MG63 (cell line): ENCODE data around the gene CELSR3. TPM values are rescaled to one million over a fixed set of nuclear protein-coding genes. Genes with fewer than 3 reads are reported as not detected.

Source experiments
- DNase-seq: peaks from one replicate; pipeline ENCODE4 v3.0.0-alpha.2; 2020
- H3K27me3 ChIP-seq: fragments of 250-450 bp; sonication (Bioruptor Pico); 2 replicates; pipeline ENCODE4 v1.5.1; 2020; ENCODE audit warnings: mild to moderate bottlenecking, moderate library complexity
- H3K36me3 ChIP-seq: fragments of 250-450 bp; sonication (Bioruptor Pico); 2 replicates; pipeline ENCODE4 v1.5.1; 2020; ENCODE audit warnings: mild to moderate bottlenecking, moderate library complexity
- H3K4me3 ChIP-seq: fragments of 250-450 bp; sonication (Bioruptor Pico); 2 replicates; pipeline ENCODE4 v1.5.1; 2020; ENCODE audit warnings: mild to moderate bottlenecking, moderate library complexity
- H3K9me3 ChIP-seq: fragments of 250-450 bp; sonication (Bioruptor Pico); 2 replicates; pipeline ENCODE4 v1.5.1; 2020; ENCODE audit warnings: mild to moderate bottlenecking, moderate library complexity
- total RNA-seq: library from RNA; depleted of rRNA; stranded (reverse); fragments of >200 nt; shearing (Covaris generic); gene quantifications from 2 replicates; pipeline ENCODE4 v1.2.3, GENCODE V29; 2014; ENCODE audit warnings: low replicate concordance

The CELSR3 gene
- total RNA-seq, 1 experiment from 2014 or later = 0.16 TPM

DNA sequence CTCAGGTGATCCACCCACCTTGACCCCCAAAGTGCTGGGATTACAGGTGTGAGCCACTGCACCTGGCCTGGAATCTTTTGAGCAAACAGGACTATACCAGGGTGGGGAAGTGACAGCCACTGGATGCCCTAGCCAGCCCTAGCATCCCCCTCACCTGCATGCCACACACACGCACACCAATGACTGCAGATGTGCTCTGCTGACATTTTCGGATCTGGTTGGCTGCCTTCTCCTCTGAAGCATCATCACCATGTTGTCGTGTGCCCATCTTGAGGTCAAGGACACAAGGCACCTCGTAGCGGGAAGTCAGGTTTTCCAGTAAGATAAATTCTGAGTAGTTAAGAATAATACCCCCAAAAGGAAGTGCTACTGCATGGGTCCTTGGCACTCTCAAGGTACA, 26.7 kb upstream of the CELSR3 start:
- no peaks in the 10 kb centered on the region for H3K27me3 ChIP-seq
- DNase-seq = no peak
- H3K36me3 ChIP-seq = peaks cover 19% of the 10 kb centered on the region
- no peaks in the 10 kb centered on the region for H3K9me3 ChIP-seq
- no peak overlapping the region for H3K4me3 ChIP-seq

DNA sequence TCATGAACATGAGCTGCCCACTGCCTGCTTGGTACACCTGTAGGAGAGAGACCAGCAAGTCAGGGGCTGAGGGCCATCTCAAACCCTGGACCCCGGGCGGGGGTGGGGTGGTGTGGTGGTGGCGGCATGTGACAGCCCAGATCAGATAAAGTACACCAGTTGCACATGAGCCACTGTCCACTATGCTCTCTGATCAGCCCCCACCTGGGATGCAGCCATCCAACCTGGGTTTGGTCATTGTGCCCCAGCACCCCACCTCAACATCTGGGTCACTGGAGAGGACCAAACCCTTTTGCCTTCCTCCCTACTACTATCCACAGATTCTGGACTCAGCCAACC, 26.0 kb upstream of the CELSR3 start:
- DNase-seq = no peak
- H3K36me3 ChIP-seq = peaks cover 13% of the 10 kb centered on the region
- H3K27me3 ChIP-seq = no peaks in the 10 kb centered on the region
- no peaks in the 10 kb centered on the region for H3K9me3 ChIP-seq
- no peak overlapping the region for H3K4me3 ChIP-seq

- peaks cover 13% of the 10 kb centered on the region for H3K36me3 ChIP-seq
- no peak for DNase-seq
These were observed 25.5 kb upstream of the CELSR3 start for GRCh38 chr3:48688032-48688736.

DNA sequence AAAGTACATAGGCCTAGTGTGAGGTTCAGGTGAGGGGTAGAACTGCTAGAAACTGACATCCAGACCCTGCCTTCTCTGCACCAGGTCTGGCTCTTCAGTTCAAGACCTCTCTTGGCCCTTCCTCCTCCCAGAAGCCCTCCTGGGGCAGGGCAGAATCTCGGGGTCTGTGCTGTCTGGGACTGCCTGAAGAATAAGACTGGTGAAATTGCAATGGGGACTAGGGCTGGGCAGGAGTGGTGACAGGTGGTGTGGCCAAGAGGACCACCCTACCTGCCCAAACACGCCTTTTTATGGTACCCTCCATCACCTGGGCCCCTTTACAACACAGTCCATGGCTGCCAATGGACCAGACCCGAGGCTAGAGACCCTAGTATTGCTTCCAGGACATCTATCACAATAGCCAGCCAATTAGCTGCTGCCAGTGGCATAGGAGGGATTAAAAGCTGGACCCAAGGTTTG, 24.6 kb upstream of the CELSR3 start:
- no peaks in the 10 kb centered on the region for H3K9me3 ChIP-seq
- H3K36me3 ChIP-seq = peaks cover 7% of the 10 kb centered on the region
- no peak overlapping the region for H3K4me3 ChIP-seq
- DNase-seq = no peak
- no peaks in the 10 kb centered on the region for H3K27me3 ChIP-seq

More at GRCh38 chr3:48688032-48688736, 25.5 kb upstream of the CELSR3 start:
- H3K27me3 ChIP-seq = no peaks in the 10 kb centered on the region
- no peaks in the 10 kb centered on the region for H3K9me3 ChIP-seq
- no peak overlapping the region for H3K4me3 ChIP-seq

- H3K27me3 ChIP-seq = no peaks in the 10 kb centered on the region
- DNase-seq = no peak
- H3K9me3 ChIP-seq = no peaks in the 10 kb centered on the region
- peaks cover 7% of the 10 kb centered on the region for H3K36me3 ChIP-seq
- H3K4me3 ChIP-seq = no peak overlapping the region
These were observed 24.0 kb upstream of the CELSR3 start for GRCh38 chr3:48686538-48687219.

GRCh38 chr3:48685603-48686511, 23.2 kb upstream of the CELSR3 start, which contains the start of gene NCKIPSD:
NCKIPSD (minus strand) TSS chr3:48685915; CDS start chr3:48685807, 108 bp downstream.
- H3K27me3 ChIP-seq = no peaks in the 10 kb centered on the region
- peak within 1 kb of the TSS; percentile 72 for H3K4me3 ChIP-seq
- H3K36me3 ChIP-seq = peaks cover 5% of the 10 kb centered on the region
- peak; percentile 69 for DNase-seq
- no peaks in the 10 kb centered on the region for H3K9me3 ChIP-seq

DNA sequence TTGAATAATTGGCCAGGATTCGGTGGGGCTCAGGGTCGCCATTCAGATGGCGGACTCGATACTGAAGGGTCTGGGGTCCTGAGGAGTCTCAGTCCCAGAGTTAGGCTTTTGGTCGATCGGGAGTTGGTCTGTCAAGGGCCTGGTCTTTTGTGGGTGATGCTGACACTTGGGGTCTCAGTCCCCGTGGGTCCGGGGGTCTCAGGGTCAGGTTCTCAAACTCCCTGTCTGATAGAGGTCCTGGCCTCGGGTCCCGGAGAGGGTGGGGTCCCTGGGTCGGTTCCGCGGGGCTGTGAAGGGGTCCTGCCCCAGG, 22.6 kb upstream of the CELSR3 start:
- H3K27me3 ChIP-seq = no peaks in the 10 kb centered on the region
- peak overlapping the region; percentile 72 for H3K4me3 ChIP-seq
- no peaks in the 10 kb centered on the region for H3K9me3 ChIP-seq
- H3K36me3 ChIP-seq = peaks cover 5% of the 10 kb centered on the region
- DNase-seq = no peak

- H3K9me3 ChIP-seq = no peaks in the 10 kb centered on the region
- no peaks in the 10 kb centered on the region for H3K27me3 ChIP-seq
- no peak for DNase-seq
- H3K36me3 ChIP-seq = peaks cover 3% of the 10 kb centered on the region
- H3K4me3 ChIP-seq = no peak overlapping the region
These were observed 21.9 kb upstream of the CELSR3 start for GRCh38 chr3:48684480-48685143.

GRCh38 chr3:48684054-48684349, 21.3 kb upstream of the CELSR3 start:
- Histone ChIP-seq H3K36me3 (peaks cover 3% of the 10 kb centered on the region; the same call in 1 of the 2 replicates), H3K27me3 (no peaks in the 10 kb centered on the region), H3K9me3 (no peaks in the 10 kb centered on the region), H3K4me3 (no peak overlapping the region)
- no peak for DNase-seq

GRCh38 chr3:48682786-48683185, 20.1 kb upstream of the CELSR3 start:
- Histone ChIP-seq H3K36me3 (peaks cover 3% of the 10 kb centered on the region; the same call in 1 of the 2 replicates), H3K9me3 (no peaks in the 10 kb centered on the region), H3K27me3 (no peaks in the 10 kb centered on the region), H3K4me3 (no peak overlapping the region)
- no peak for DNase-seq

- Histone ChIP-seq H3K4me3 (no peak overlapping the region), H3K36me3 (no peaks in the 10 kb centered on the region), H3K9me3 (no peaks in the 10 kb centered on the region), H3K27me3 (no peaks in the 10 kb centered on the region)
- no peak for DNase-seq
These were observed 19.4 kb upstream of the CELSR3 start for GRCh38 chr3:48681974-48682610.

- no peaks in the 10 kb centered on the region for H3K36me3 ChIP-seq
- H3K4me3 ChIP-seq = no peak overlapping the region
- no peak for DNase-seq
- H3K9me3 ChIP-seq = no peaks in the 10 kb centered on the region
- H3K27me3 ChIP-seq = no peaks in the 10 kb centered on the region
These were observed 18.8 kb upstream of the CELSR3 start for GRCh38 chr3:48681541-48681880.

DNA sequence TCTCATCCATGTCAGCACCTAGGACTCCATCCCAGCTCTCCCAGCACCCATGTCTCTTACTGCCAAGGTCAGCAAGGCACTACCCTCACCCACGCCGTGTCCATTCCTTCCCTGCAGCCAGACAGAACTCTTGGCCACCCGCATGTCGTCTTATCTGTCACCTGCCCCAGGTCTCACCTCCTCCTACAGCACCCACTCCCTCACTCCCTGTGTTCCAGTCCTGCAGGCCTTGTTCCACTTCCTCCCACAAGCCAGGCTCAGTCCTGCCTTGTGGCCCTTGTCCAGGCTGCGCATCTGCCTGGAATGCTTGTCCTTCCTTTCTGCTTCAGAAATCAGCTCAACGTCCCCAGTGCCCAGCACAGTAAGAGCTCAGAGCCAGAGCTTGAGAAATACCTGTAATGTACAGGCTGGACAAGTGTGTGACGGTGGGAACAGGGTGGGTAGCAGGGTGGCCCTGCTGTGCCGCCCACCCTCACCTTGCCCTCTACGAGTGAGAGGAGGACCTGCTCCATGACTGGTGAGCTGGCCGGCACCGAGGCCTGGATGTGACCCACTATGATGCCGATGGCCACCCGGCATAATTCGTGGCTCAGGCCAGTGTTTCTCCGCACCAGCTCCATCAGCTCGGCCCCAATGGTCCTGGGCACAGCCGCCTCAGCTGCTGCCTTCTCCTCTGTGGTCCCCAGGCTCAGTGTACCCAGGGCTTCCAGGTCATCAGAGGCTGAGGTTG, 18.3 kb upstream of the CELSR3 start:
- H3K4me3 ChIP-seq = no peak overlapping the region
- no peaks in the 10 kb centered on the region for H3K27me3 ChIP-seq
- no peaks in the 10 kb centered on the region for H3K9me3 ChIP-seq
- no peak for DNase-seq
- H3K36me3 ChIP-seq = no peaks in the 10 kb centered on the region

- Histone ChIP-seq H3K27me3 (no peaks in the 10 kb centered on the region), H3K36me3 (no peaks in the 10 kb centered on the region), H3K4me3 (no peak overlapping the region), H3K9me3 (no peaks in the 10 kb centered on the region)
- DNase-seq = no peak
These were observed 17.0 kb upstream of the CELSR3 start for GRCh38 chr3:48679411-48680391.
